Coronary artery (tissue), 2 donors: Measurements from ENCODE around the gene TDG.
"Not testable (repeated sequence)": the region's sequence is repeated elsewhere in the genome, so short reads cannot be mapped to it uniquely, and the experiment has no call there.

ENCODE experiments used
- DNase-seq: peaks from one replicate; pipeline ENCODE4 v3.0.0-alpha.2; 2017; ENCODE audit warnings: low spot score
- H3K27ac ChIP-seq, 2 donors: fragments of 200-600 bp; sonication (generic); one replicate each; pipeline ENCODE4 v1.5.1; 2016 to 2019
- H3K4me3 ChIP-seq: fragments of 200-600 bp; sonication (generic); 2 replicates; pipeline ENCODE4 v1.5.1; 2016; ENCODE audit warnings: mild to moderate bottlenecking, moderate library complexity
- CTCF ChIP-seq: fragments of 200-600 bp; sonication (generic); IDR thresholded peaks from one replicate; pipeline ENCODE4 v1.5.1; 2019; ENCODE audit warnings: antibody characterized with exemption

The TDG gene

GRCh38 chr12:104011253-104011652 is 45.6 kb downstream of the TDG start:
- no peak for TF ChIP-seq CTCF
- Histone ChIP-seq H3K4me3 (no peak overlapping the region), H3K27ac (peak overlapping the region in 1 of 2 donors; percentile 18)
- DNase-seq = no peak

GRCh38 chr12:104012331-104012730 is 46.7 kb downstream of the TDG start:
- DNase-seq = no peak
- Histone ChIP-seq H3K27ac (no peak overlapping the region), H3K4me3 (no peak overlapping the region)
- no peak for TF ChIP-seq CTCF

GRCh38 chr12:104021862-104022261 is 56.2 kb downstream of the TDG start:
- not testable (repeated sequence) for DNase-seq, H3K4me3 ChIP-seq, H3K27ac ChIP-seq

- Histone ChIP-seq H3K4me3 (no peak overlapping the region), H3K27ac (no peak overlapping the region)
- no peak for DNase-seq
- no peak for TF ChIP-seq CTCF
Observed at GRCh38 chr12:104022786-104023185, 57.1 kb downstream of the TDG start.

GRCh38 chr12:104023710-104024109 is 58.0 kb downstream of the TDG start:
- H3K27ac ChIP-seq = no peak overlapping the region
- no peak for DNase-seq
- no peak for TF ChIP-seq CTCF
- H3K4me3 ChIP-seq = no peak overlapping the region

GRCh38 chr12:104024348-104024747 is 58.7 kb downstream of the TDG start:
- no peak overlapping the region for H3K27ac ChIP-seq
- no peak overlapping the region for H3K4me3 ChIP-seq
- DNase-seq = no peak
- no peak for TF ChIP-seq CTCF

- TF ChIP-seq CTCF = no peak
- Histone ChIP-seq H3K4me3 (no peak overlapping the region), H3K27ac (no peak overlapping the region)
- DNase-seq = no peak
Observed at GRCh38 chr12:104025771-104026170, 60.1 kb downstream of the TDG start.
